Ecto neural progenitor cell (in vitro differentiated cells): ENCODE results near the gene TMEM232.
A peak's percentile ranks its signal among the peaks of the same experiment; 100 is the strongest.
"Not testable (repeated sequence)": the region's sequence is repeated elsewhere in the genome, so short reads cannot be mapped to it uniquely, and the experiment has no call there.

Experiments used
- DNase-seq: peaks from one replicate; pipeline ENCODE4 v3.0.0-alpha.2; 2018; ENCODE audit warnings: low spot score

The TMEM232 gene

DNA sequence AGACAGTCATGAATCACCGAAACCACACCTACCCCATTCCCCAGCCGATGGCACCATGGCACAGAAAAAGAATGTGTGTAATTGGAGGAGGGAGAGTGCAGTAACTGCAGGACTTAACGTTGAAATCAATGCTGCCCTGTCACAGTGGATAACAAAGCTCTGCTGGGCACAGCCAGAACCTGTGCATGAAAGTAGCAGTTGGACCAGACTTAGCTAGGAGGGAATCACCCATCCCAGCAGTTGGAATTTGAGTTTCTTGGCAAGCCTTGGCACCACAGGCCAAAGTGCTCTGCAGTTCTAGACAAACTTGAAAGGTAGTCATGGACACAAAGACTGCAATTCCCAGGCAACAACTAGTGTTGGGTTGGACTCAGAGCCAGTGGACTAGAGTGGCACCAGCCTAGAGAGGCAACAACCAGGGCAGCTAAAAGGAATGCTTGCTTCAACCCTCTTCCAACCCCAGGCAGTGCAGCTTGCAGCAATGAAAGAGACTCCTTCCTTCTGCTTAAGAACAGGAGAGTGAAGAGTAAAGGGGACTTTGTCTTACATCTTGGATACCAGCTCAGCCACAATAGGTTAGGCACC lies 19.1 kb downstream of the TMEM232 start:
- DNase-seq = no peak

DNA sequence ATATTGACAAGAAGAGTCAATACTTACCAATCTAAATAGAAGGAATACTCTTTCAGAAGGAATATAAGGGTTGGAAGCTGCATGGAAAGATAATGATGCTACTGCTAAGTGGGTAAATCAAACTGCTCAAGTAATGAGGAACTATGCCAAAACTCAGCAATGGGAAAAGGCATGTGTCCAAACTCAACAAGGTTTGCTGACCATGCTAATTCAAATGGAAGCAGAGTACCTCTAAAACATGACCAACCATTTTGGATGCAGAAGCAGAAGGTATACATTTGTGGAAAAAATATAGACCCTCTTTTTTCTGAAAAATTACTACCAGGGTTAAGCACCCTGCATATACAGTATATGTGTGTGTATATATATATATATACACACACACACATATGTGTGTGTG lies 21.1 kb downstream of the TMEM232 start:
- no peak for DNase-seq

DNA sequence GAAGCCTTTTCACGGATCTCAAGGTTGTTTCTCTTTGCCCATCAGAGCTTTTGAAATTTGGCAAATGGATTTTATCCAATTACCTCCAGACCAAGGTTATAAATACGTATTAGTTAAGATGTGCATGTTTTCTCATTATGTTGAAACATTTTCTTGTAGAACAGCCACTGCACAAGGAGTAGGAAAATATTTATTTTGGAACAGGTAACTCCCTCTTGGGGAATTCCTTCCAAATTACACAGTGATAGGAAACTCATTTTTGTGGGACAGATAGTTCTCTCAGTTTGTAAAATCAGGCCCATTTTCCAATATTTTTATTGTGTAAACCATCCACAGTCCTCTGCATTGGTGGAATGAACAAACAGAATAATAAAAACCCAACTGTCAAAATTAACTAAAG lies 23.0 kb downstream of the TMEM232 start:
- DNase-seq = no peak

DNA sequence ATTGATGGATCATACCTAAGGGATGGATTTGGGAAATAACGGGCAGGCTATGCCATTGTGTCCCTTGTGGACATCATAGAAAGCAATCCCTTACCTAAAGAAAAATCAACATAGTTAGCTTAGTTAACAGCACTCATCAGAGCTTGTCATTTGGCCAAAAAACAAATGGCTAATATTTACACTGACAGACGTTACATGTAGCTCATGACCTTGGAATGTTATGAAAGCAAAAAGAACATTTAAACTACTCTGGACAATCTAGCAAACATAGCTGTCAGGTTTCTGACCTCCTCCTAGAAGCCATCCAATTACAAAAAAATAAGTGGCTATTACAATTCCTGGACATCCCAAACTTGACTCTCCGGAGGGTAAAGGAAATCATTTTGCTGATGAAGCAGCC lies 23.8 kb downstream of the TMEM232 start:
- DNase-seq = no peak

DNA sequence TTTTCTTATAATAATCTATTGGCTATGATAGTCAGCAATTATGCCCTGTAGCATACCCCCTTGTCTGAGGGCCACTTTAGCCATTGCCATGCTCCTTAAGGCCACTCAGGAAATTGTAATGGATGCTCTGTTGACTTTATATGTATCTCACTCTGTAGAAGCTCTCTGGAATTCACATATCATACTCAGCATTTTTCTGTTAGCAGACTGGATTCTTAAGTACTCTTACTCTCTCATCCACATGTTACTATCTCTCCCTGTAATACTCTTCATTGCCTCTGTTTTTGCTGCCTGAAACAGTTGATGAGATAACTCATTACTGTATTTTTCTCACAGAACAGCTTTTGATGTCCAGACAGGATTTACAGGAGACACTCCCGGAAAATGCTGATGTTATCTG lies 24.2 kb downstream of the TMEM232 start:
- no peak for DNase-seq

DNA sequence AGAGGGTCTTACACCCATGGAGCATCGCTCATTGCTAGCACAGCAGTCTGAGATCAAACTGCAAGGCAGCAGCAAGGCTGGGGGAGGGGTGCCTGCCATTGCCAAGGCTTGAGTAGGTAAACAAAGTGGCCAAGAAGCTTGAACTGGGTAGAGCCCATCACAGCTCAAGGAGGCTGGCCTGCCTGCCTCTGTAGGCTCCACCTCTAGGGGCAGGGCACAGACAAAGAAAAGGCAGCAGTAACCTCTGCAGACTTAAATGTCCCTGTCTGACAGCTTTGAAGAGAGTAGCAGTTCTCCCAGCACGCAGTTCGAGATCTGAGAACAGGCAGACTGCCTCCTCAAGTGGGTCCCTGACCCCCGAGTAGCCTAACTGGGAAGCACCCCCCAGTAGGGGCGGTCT lies 33.8 kb downstream of the TMEM232 start:
- DNase-seq = peak; percentile 47

DNA sequence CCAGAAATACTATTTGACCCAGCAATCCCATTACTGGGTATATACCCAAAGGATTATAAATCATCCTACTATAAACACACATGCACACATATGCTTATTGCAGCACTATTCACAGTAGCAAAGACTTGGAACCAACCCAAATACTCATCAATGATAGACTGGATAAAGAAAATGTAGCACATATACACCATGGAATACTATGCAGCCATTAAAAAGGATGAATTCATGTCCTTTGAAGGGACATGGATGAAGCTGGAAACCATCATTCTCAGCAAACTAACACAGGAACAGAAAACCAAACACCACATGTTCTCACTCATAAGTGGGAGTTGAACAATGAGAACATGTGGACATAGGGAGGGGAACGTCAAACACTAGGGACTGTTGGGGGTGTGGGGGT lies 35.9 kb downstream of the TMEM232 start:
- DNase-seq = not testable (repeated sequence)

DNA sequence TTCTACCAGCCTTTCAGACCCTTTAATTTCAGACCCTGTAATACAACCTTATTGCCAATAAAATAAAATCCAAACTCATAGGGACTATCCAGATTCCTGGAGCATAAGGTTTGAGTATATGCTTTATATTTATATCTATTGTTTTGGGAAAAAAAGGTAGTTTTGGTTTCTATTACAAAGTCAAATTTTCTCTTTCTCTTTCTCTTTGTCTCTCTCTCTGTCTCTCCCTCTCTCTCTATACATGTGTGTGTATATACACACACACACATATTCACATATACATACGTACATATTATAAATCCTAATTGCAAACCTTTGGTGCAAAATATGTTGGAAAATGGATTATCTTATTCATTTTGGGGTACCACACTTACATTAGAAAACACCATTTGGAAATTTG lies 39.0 kb downstream of the TMEM232 start:
- DNase-seq = no peak

DNA sequence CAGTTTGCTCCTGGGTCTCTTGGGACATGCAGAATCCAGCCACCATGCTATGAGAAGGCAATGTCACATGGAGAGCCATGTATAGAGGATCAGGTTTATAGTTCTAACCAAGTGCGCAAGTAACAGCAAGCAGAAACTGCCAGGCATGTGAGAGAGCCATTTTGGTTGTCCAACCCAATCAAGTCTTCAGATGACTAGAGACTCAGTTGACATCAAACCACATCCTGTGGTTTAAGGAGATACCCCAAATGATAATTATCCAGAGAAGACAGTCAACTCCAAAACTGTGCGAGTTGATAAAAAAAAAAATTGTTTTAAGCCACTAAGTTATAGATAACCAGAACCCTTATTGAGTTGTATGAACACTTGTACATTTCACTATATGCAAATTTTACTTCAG lies 40.2 kb downstream of the TMEM232 start:
- no peak for DNase-seq

DNA sequence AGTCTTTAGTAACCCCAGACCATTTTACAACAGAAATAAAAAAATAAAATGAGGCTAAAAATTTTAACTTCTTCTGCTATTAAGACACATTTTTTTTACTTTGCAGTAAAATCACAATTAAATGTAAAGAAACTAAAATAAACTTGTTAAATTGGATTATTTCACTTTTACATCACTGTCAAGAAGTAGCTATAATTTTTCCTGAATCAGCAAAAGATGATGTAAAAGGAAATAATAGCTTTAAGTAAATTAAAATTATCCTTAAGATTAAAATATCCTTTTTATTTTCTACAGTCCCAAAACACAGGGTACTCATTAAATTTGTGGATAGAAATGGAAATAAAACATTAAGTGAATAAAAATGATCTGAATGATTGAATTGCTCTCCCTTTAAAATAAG lies 44.5 kb downstream of the TMEM232 start:
- no peak for DNase-seq

DNA sequence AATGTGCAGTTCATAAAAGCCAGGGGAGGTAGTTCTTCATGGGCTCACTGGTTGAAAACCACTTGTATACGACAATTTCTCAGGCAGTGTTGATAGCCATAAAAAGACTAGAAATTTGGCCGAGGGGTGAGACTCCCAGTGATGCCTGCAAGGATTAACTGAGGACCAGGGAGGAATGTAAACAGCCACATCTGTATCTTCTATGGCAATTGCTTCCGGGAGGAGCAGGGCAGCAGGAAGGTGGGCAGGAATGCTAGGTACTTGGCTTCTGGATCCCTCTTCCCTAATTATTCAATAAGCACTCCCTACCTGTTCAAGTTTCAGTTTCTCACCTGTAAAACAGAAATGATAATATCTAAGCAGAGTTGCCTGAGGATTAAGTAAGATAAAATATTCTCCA lies 45.4 kb downstream of the TMEM232 start:
- no peak for DNase-seq

DNA sequence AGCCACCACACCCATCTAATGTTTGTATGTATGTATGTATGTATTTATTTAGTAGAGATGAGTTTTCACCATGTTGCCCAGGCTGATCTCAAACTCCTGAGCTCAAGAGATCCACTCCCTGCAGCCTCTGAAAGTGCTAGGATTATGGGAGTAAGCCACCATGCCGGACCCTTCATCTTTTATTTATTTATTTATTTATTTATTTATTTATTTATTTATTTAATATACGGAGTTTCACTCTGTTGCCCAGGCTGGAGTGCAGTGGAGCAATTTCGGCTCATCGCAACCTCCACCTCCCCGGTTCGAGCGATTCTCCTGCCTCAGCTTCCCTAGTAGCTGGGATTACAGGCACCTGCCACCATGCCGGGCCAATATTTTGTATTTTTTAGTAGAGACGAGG lies 49.9 kb downstream of the TMEM232 start:
- DNase-seq = not testable (repeated sequence)

DNA sequence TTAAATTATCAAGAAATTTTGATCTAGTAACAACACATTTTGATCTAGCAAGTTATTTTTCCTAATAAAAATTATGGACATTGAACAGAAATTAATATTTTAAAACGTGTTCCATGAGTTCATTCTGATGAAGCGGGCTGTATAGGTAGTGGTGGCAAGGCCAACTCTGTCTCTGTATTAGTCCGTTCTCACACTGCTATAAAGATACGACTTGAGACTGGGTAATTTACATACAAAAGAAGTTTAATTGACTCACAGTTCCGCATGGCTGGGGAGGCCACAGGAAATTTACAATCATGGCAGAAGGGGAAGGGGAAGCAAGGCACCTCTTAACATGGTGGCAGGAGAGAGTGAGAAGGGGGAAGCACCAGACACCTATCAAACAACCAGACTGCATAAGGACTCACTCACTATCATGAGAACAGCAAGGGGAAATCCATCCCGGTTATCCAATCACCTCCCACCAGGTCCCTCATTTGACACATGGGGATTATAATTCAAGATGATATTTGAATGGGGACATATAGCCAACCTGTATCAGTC lies 61.2 kb downstream of the TMEM232 start:
- DNase-seq = no peak

DNA sequence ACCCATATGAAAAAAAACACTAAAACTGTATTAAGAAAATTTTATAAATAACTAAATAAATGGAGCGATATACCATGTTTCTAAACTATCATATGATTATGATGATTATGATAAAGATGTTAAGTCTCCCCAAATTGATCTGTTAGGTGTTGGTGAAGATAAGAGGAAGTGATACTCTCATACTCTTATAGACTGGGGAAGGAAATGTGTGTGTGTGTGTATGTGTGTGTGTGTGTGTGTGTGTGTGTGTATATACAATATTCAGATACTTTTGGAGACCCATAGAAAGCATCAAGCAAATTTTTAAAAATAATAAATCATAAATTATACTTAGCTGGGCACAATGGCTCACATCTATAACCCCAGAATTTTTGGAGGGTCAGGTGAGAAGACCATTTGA lies 62.9 kb downstream of the TMEM232 start:
- DNase-seq = no peak

DNA sequence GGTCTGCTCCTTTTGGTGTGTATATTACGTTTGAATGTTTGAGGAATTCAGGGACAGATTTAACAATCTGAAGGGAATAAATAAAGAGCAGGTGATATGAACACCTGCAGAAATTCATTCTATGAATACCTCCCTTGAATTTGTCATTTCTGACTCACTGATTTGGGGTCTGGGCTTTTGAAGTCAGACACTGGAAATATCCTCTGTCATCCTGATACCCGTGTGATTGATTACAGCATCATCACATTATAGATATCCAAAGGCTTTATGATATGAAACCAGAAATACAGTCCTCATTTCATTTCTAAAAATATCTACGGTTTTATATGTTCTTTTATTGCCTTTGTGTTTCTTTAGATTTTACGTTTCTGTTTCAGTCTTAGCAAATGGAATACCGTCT lies 68.5 kb downstream of the TMEM232 start:
- DNase-seq = no peak

DNA sequence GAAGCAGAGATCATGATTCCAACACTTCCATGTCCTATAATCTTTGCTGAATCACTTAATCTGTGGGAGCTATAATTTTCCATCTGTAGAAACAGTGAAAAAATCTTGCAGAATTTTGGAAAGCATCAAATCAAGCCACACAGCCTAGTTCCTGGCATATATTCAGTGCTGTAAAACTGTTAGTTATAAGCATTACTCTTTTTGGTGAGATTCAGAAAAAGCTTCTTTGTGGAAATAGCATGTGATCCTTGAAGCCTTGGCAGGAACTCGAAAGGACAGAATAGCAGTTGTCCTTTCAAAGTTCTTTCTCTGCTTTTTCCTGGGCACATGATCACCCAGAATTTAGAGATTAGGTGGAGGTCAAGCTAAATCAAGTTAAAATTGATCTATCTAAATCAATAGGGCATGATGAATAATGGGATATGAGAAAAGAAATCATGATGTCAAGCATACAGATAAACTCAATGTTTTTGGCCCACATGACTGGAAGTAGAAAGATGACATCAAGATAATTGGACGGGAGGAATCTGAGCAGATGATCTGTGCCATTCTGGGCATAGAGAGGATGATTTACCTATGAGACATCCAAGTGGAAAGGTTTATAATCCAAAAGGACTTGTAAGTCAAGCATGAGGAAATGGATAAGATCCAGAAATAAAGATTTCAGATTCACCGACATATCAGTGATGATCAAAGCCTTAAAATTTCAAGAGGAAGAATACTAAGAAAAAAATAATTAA lies 73.1 kb downstream of the TMEM232 start:
- DNase-seq = no peak

DNA sequence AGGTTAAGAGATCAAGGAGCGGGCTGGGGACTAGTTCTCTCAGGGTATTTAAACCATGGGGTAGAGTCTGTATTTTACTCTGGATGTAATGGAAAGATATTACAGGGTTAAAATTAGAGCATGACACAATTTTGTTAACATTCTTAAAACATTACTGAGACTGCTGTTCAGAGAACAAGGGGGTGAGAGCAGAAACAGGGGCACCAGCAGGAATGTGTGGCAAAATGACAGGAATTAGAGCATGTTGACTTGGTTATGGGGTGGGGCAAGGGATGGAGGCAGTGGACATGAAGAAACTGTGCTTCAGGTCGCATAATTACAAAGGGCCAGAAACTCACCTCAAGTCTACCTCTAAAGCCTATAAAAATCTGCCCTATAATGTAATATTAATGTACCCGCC lies 75.0 kb downstream of the TMEM232 start:
- DNase-seq = no peak

DNA sequence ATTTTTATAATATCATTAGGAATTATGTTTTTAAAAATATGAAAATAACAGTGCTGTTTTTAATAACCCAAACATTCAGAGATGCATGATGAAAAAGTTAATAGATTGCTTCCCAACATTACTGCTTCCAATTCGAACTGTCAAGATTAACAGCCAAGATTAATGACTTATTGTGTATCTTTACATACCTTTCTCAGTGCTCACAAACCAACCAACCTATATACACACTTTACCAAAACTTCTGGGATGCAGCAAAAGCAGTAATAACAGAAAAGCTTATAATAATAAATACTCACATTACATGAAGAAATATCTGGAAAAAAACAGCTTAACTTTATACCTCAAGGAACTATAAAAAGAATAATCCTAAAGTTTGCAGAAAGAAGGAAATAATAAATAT lies 82.1 kb downstream of the TMEM232 start:
- DNase-seq = no peak

DNA sequence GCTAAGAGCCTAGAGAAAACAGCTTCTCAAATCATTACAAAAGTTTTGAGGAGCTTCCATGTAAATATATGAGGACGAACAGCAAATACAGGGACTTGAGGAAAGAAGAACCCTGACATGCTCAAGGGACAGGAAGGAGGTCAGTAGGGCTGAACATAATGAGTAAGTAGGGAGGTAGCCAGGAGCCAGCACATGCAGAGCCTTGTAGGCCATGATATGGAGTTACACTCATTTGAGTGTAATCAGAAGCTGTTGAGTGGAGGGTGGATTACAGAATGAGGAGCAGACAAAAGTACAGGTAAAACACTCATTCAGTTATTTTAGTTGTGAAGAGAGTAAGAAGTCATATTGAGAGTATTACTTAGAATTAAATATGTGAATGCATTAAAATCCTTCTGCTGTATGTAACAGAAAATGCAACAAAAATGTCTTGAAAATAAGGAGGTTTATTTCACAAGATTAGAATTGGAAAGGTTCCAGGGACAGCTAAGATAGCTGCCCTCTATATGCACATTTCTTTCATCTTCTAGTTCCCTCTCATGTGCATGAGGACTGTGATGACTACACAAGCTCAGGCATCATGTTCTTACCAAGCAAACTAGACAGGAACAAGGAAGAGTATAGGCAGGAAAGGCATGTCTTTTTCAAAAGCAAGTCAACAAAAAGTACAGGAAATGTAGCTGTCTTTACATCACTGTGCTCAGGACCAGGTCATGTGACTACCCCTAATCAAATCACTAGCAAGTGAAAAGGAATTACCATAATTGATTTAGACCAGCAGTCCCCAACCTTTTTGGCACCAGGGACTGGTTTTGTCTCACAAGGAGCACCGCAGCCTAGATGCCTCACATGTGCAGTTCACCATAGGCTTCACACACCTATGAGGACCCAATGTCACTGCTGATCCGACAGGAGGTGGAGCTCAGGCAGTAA lies 87.2 kb downstream of the TMEM232 start:
- no peak for DNase-seq

DNA sequence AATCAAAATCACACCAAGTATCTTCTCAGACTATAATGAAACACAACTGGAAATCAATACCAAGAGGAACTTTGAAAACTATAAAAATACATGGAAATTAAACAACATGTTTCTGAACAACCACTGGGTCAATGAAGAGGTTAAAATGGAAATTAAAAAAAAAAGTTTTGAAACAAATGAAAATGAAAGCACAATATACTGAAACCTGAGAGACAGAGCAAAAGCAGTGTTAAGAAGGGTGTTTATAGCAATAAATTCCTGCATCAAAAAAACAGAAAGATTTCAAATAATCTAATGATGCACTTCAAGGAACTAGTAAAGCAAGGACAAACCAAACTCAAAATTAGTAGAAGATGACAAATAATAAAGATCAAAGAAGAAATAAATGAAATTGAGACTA lies 92.0 kb downstream of the TMEM232 start:
- no peak for DNase-seq

DNA sequence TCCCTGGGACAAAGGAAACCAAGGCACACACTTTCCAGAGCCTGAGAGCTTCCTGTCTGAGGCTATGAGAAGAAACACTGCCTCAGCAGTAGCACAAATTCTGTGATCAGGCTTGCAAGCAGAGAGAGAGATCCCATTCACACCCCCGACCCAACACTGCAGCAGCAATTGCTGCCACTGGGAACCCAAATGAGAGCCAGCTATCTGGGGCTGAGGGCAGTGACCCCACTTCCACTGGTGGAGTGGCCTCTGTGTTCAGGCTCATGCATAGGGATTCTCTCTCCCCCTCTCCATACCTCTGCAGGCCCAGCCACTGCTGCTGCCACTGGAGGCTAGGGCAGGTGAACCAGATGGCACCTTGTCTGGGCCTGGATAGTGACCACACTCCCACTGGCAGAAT lies 95.2 kb downstream of the TMEM232 start:
- no peak for DNase-seq

DNA sequence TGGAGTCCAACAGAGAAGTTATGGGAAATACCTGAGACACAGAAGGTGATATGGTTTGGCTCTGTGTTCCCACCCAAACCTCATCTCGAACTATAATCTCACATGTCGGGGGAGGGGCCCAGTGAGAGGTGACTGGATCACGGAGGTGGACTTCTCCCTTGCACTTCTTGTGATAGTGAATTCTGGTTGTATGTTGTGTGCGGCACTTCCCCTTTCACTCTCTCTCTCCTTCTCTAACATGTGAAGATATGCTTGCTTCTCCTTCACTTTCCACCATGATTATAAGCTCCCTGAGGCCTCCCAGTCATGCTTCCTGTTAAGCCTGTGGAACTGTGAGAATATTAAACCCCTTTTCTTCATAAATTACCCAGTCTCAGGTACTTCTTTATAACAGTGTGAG lies 96.1 kb downstream of the TMEM232 start:
- DNase-seq = no peak
